Activated CD8-positive, alpha-beta T cell treated with anti-CD3 and anti-CD28 coated beads for 36 hours (primary cell): ENCODE results near the gene RGS14. TPM values are rescaled to one million over a fixed set of nuclear protein-coding genes. Genes with fewer than 3 reads are reported as not detected.

Experiments
- ATAC-seq: fragments of 200-7000 bp; cut with Tn5 transposase; one replicate; pipeline ENCODE4 v1.10.0; 2021; ENCODE audit warnings: mild to moderate bottlenecking, moderate library complexity
- CTCF ChIA-PET: fragments of 350-600 bp; sonication (Branson Sonifier 250); formaldehyde crosslinking; loops from one replicate; lab custom pipeline; 2021; ENCODE audit warnings: antibody characterized with exemption; lab: Charles Lee
- POLR2A ChIA-PET: fragments of 350-600 bp; sonication (Branson Sonifier 250); formaldehyde crosslinking; loops from one replicate; lab custom pipeline; 2021; ENCODE audit warnings: antibody characterized with exemption; lab: Charles Lee
- DNase-seq: peaks from one replicate; pipeline ENCODE4 v3.0.0-alpha.2; 2020
- H3K27ac Mint-ChIP-seq: one replicate; pipeline ENCODE4 v1.8.0; 2021; ENCODE audit warnings: mild to moderate bottlenecking, mixed read lengths
- H3K27me3 Mint-ChIP-seq: one replicate; pipeline ENCODE4 v1.8.0; 2021; ENCODE audit warnings: mixed read lengths
- H3K36me3 Mint-ChIP-seq: one replicate; pipeline ENCODE4 v1.8.0; 2021; ENCODE audit warnings: low read depth, mixed read lengths
- H3K4me1 Mint-ChIP-seq: one replicate; pipeline ENCODE4 v1.8.0; 2021; ENCODE audit warnings: low read depth, mixed read lengths
- H3K4me3 Mint-ChIP-seq: one replicate; pipeline ENCODE4 v1.8.0; 2021; ENCODE audit warnings: mild to moderate bottlenecking, moderate library complexity, mixed read lengths
- H3K9me3 Mint-ChIP-seq: one replicate; pipeline ENCODE4 v1.8.0; 2021; ENCODE audit warnings: mixed read lengths
- CTCF ChIP-seq: fragments of 200-600 bp; IDR thresholded peaks from one replicate; pipeline ENCODE4 v1.8.0; 2022; ENCODE audit warnings: antibody characterized with exemption, mild to moderate bottlenecking
- intact Hi-C: fragments of 100-400 bp; cut with micrococcal nuclease; formaldehyde crosslinking; loops from one replicate; pipeline ENCODE4 v1.10.0; 2022
- total RNA-seq, 2 experiments: library from RNA; stranded (reverse); gene quantifications; one replicate each; pipeline ENCODE4 v1.2.3, GENCODE V29; 2021

Gene RGS14
- total RNA-seq, 2 experiments from 2014 or later, result 50.4 to 52.5 TPM

- intact Hi-C loops, result no loop called here
- Mint-ChIP-seq H3K9me3 (no peaks in the 10 kb centered on the region), H3K27me3 (no peaks in the 10 kb centered on the region), H3K27ac (no peak overlapping the region), H3K4me1 (peaks cover 14% of the 10 kb centered on the region), H3K4me3 (no peak overlapping the region), H3K36me3 (no peaks in the 10 kb centered on the region)
- POLR2A ChIA-PET, result interaction anchor here (1.2 to 15.2 kb wide), 5 partner anchors 10 to 73 kb away, joined by 3 to 606 read pairs (median 5); partner anchors contain the start of gene PRR7
- ATAC-seq (no peak), DNase-seq (no peak)
- CTCF ChIA-PET, result interaction anchor here (1.2 to 10.5 kb wide), 2 partner anchors 16 to 34 kb away, joined by 4 to 159 read pairs; partner anchors contain the start of genes F12 and PFN3
- TF ChIP-seq CTCF, result no peak
Observed at GRCh38 chr5:177421062-177421798, 63.5 kb downstream of the RGS14 start.

Other genes starting within 250 kb of the RGS14 start
- gene NSD1, start 224.2 kb upstream of the RGS14 start, total RNA-seq, result 10 to 100 TPM; 60.1 to 64.8 TPM
- 10 to 100 TPM; 26.6 TPM for gene RAB24, start 54.2 kb upstream of the RGS14 start, total RNA-seq
- 100 to 1,000 TPM; 222 to 233 TPM for gene PRELID1, start 54.1 kb upstream of the RGS14 start, total RNA-seq
- 10 to 100 TPM; 19.3 to 25.1 TPM for gene MXD3, start 46.0 kb upstream of the RGS14 start, total RNA-seq
- 10 to 100 TPM; 79.9 to 87.5 TPM for gene LMAN2, start 6.3 kb upstream of the RGS14 start, total RNA-seq
- gene SLC34A1, start 26.5 kb downstream of the RGS14 start, total RNA-seq, result under 1 TPM; 0.29 to 0.43 TPM
- not detected for gene PFN3, start 42.7 kb downstream of the RGS14 start, total RNA-seq
- gene F12, start 51.6 kb downstream of the RGS14 start, total RNA-seq, result 1 to 10 TPM; 7.9 TPM
- gene GRK6, start 68.8 kb downstream of the RGS14 start, total RNA-seq, result 100 to 1,000 TPM; 133 to 137 TPM
- 10 to 100 TPM; 32.6 to 36.4 TPM for gene PRR7, start 88.9 kb downstream of the RGS14 start, total RNA-seq
- 100 to 1,000 TPM; 101 to 105 TPM for gene DBN1, start 115.7 kb downstream of the RGS14 start, total RNA-seq
- 10 to 100 TPM; 68.4 to 73.0 TPM for gene PDLIM7, start 139.7 kb downstream of the RGS14 start, total RNA-seq
- gene DOK3, start 151.9 kb downstream of the RGS14 start, total RNA-seq, result 1 to 10 TPM; 7.4 to 8.0 TPM
- 100 to 1,000 TPM; 226 to 228 TPM for gene DDX41, start 159.0 kb downstream of the RGS14 start, total RNA-seq
- 10 to 100 TPM; 71.4 to 76.7 TPM for gene FAM193B, start 196.6 kb downstream of the RGS14 start, total RNA-seq
- gene TMED9, start 234.3 kb downstream of the RGS14 start, total RNA-seq, result 100 to 1,000 TPM; 118 to 120 TPM
- gene B4GALT7, start 242.2 kb downstream of the RGS14 start, total RNA-seq, result 10 to 100 TPM; 19.3 to 21.9 TPM